ENCODE data around the gene ITGB5.

GRCh38 chr3:124873226-124873625 is 13.9 kb downstream of the ITGB5 start:
- TF ChIP-seq CTCF (conservative IDR thresholded peaks at IDR 0.05; ENCODE audit: low read length) = no peak
- no peak for TF ChIP-seq EZH2phosphoT487 (IDR thresholded peaks at IDR 0.05; ENCODE audit: borderline replicate concordance, low read depth, low read length)
